ENCODE measurements around the gene CLDN20. TPM values are rescaled to one million over a fixed set of nuclear protein-coding genes. Genes with fewer than 3 reads are reported as not detected.
"Not testable (repeated sequence)": the region's sequence is repeated elsewhere in the genome, so short reads cannot be mapped to it uniquely, and the experiment has no call there.

CLDN20 gene
- total RNA-seq, 2 experiments from 2014 or later: not detected

- Mint-ChIP-seq H3K4me3 (no peak overlapping the region), H3K36me3 (ENCODE audit: low read depth) (peaks cover 23% of the 10 kb centered on the region), H3K27me3 (no peaks in the 10 kb centered on the region), H3K4me1 (peaks cover 8% of the 10 kb centered on the region), H3K9me3 (no peaks in the 10 kb centered on the region), H3K27ac (no peak overlapping the region)
- CTCF ChIA-PET: no interaction called here
- POLR2A ChIA-PET: no interaction called here
- no peak for DNase-seq
Measured at GRCh38 chr6:155265843-155266535, 2.2 kb downstream of the CLDN20 start.

- Mint-ChIP-seq H3K27ac (no peak overlapping the region), H3K36me3 (ENCODE audit: low read depth) (peaks cover 19% of the 10 kb centered on the region), H3K27me3 (no peaks in the 10 kb centered on the region), H3K4me3 (no peak overlapping the region), H3K9me3 (no peaks in the 10 kb centered on the region), H3K4me1 (peaks cover 5% of the 10 kb centered on the region)
- DNase-seq: no peak
- ChIA-PET POLR2A (no interaction called here), CTCF (interaction anchor here (0.7 to 1.5 kb wide), 4 partner anchors 10 to 616 kb away, joined by 3 to 5 read pairs (median 4); no protein-coding TSS in a partner anchor)
Measured at GRCh38 chr6:155267411-155267810, 3.6 kb downstream of the CLDN20 start.

DNA sequence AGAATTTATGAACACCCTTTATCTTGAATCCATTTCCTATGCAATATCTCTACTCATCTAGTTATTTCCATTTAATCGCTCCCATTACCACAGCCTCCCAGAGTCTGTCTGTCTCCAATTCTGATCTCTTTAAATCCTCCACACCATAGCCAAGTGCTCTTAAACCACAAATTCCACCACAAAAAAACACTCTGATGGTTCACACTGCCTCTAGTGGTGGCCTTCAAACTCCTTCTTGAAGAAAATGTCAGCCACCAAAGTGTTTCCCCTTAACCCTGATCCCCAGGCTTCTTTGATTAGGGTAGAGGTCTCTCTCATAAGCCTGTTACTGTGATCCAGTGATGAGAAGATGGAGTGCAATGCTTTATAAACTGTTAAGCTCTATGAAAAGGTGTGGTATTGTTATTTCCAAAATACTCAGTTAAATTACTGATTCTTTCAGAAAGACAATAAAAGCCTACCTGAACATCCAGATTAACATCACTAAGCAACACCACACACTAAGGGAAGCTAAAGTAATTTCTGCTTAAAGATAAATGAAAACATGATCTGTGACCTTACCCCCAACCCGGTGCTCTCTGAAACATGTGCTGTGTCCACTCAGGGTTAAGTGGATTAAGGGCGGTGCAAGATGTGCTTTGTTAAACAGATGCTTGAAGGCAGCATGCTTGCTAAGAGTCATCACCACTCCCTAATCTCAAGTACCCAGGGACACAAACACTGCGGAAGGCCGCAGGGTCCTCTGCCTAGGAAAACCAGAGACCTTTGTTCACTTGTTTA, 4.5 kb downstream of the CLDN20 start:
- DNase-seq, H3K4me3 Mint-ChIP-seq, H3K4me1 Mint-ChIP-seq, H3K27ac Mint-ChIP-seq, POLR2A ChIA-PET, H3K27me3 Mint-ChIP-seq, H3K9me3 Mint-ChIP-seq: not testable (repeated sequence)
- peaks cover 15% of the 10 kb centered on the region for H3K36me3 Mint-ChIP-seq (ENCODE audit: low read depth)
- CTCF ChIA-PET: interaction anchor here (0.6 to 1.5 kb wide), 4 partner anchors 14 to 91 kb away, joined by 3 to 5 read pairs (median 4); no protein-coding TSS in a partner anchor

DNA sequence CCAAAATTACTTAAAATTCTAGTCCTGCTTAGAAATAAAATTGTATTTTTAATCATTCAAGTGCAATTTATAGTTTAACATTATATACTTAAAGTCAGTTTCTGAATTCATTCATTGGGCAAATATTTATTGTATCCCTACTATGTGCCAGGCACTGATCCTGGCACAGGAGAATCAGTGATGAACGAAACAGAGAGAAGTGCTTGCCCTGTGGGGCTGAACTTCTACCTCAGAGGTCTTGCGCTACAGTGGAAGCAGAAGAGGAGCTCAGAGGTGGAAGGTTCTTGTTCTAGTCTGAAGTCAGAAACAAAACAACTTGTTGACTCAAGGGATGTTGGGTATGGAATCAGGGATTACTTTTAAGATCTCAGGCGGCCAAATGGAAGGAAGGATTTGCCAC, 6.0 kb downstream of the CLDN20 start:
- no peak overlapping the region for H3K27ac Mint-ChIP-seq
- no peaks in the 10 kb centered on the region for H3K27me3 Mint-ChIP-seq
- no peak for DNase-seq
- ChIA-PET POLR2A (no interaction called here), CTCF (interaction anchor here (0.6 to 1.6 kb wide), 4 partner anchors 11 to 1812 kb away, joined by 3 to 5 read pairs (median 4); no protein-coding TSS in a partner anchor)
- H3K4me1 Mint-ChIP-seq: peaks cover 8% of the 10 kb centered on the region
- H3K9me3 Mint-ChIP-seq: no peaks in the 10 kb centered on the region
- no peak overlapping the region for H3K4me3 Mint-ChIP-seq
- H3K36me3 Mint-ChIP-seq (ENCODE audit: low read depth): peaks cover 12% of the 10 kb centered on the region

DNA sequence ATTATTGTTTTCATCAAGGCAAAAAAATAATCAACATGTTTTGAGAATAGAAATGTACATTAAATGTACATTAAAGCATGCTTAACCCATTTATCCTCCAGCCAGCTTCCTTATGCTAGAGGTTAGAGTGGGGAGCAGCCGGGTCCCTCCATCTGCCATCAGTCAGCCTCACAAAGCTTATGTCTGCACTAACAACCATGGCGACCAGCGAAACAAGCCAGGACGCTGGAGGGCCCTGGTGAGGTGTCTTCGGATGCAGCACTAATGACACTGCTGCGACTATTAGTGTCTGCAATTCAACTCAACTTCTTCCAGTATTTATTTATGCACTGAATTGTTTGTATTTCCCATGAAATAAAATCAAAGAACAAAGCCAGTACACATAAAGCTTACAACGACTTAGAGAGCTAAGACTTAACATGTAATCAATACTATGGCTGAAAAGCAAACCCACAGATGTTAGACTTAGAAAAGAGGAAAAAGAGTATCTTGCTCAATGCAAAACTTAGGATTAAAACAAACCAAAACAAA, 6.8 kb downstream of the CLDN20 start:
- peaks cover 8% of the 10 kb centered on the region for H3K4me1 Mint-ChIP-seq
- H3K36me3 Mint-ChIP-seq (ENCODE audit: low read depth): peaks cover 17% of the 10 kb centered on the region
- no peak for DNase-seq
- ChIA-PET POLR2A (no interaction called here), CTCF (interaction anchor here (1.5 to 1.7 kb wide), 3 partner anchors 12 to 18 kb away, joined by 3 to 5 read pairs (median 3); no protein-coding TSS in a partner anchor)
- H3K9me3 Mint-ChIP-seq: no peaks in the 10 kb centered on the region
- no peak overlapping the region for H3K27ac Mint-ChIP-seq
- H3K4me3 Mint-ChIP-seq: no peak overlapping the region
- no peaks in the 10 kb centered on the region for H3K27me3 Mint-ChIP-seq

GRCh38 chr6:155271145-155271544, 7.3 kb downstream of the CLDN20 start:
- Mint-ChIP-seq H3K36me3 (ENCODE audit: low read depth) (peaks cover 21% of the 10 kb centered on the region), H3K27me3 (no peaks in the 10 kb centered on the region), H3K4me3 (no peak overlapping the region), H3K9me3 (no peaks in the 10 kb centered on the region), H3K4me1 (peaks cover 8% of the 10 kb centered on the region), H3K27ac (no peak overlapping the region)
- POLR2A ChIA-PET: no interaction called here
- CTCF ChIA-PET: interaction anchor here (1.5 to 1.7 kb wide), 2 partner anchors 13 to 17 kb away, joined by 3 to 5 read pairs; no protein-coding TSS in a partner anchor
- no peak for DNase-seq

DNA sequence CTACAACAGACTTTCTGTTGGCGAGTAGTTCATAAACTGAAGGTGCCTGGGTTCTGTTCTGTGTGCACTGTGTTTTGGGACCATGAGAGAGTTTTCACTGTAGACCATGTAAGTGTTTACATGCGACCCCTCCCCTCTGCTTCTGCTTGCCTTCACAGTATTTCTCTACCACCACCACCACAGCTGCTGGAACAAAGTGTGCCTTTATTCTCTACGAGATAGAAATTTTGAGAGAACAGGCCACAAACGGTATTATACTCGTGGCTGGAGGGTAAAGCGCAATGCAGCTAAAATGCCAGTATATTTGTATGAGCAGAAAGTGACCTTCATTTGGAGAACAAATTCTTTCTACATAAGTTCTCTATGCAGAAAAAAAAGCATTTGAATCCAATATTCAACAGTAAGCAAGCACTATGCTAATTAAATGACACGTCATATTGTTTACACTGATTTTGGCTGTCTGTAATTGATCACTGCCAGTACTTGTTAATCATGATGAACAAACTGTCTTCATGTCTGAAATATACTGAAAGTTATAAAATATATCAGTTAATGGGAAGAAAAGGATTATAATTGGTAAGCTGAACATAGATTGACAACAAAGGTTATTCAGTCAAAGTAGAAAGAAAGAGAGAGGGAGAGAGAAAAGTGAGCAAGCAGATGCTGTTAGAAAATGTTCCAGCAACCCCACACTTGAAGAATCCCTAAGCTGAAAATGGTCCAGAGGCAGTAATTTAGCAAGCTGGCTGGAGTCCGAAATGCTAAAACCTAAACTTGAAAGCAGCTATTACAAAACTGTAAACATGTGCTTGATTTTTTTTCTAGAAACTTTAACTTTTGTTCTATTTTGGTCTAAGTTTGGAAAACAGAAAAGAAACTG, 8.8 kb downstream of the CLDN20 start:
- H3K27me3 Mint-ChIP-seq: no peaks in the 10 kb centered on the region
- H3K4me3 Mint-ChIP-seq: no peak overlapping the region
- ChIA-PET POLR2A (no interaction called here), CTCF (interaction anchor here (1.3 to 1.4 kb wide), 2 partner anchors 24 to 94 kb away, joined by 3 read pairs; no protein-coding TSS in a partner anchor)
- no peaks in the 10 kb centered on the region for H3K9me3 Mint-ChIP-seq
- peaks cover 8% of the 10 kb centered on the region for H3K4me1 Mint-ChIP-seq
- no peak overlapping the region for H3K27ac Mint-ChIP-seq
- peaks cover 19% of the 10 kb centered on the region for H3K36me3 Mint-ChIP-seq (ENCODE audit: low read depth)
- no peak for DNase-seq

DNA sequence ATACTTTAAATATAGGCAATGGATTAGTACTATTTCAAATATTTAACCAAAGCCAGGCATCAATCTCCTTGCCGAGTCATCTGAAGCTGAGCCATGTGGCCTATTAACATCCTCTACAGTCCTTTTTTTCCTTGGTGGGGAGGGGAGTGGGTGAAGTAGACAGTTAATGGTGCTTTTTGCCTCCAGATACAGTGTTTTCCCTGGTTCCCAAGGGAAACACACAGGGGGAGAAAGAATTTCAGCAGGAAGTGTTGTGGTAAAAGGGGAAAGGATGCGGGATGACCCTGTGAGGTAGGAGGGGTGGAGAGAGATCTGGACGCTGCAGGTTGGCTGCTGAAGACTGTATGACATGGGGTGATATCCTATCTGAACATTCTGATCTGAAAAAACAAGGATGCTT, 9.6 kb downstream of the CLDN20 start:
- Mint-ChIP-seq H3K4me1 (peaks cover 4% of the 10 kb centered on the region), H3K27me3 (no peaks in the 10 kb centered on the region), H3K4me3 (no peak overlapping the region), H3K9me3 (no peaks in the 10 kb centered on the region), H3K27ac (no peak overlapping the region), H3K36me3 (ENCODE audit: low read depth) (peaks cover 19% of the 10 kb centered on the region)
- CTCF ChIA-PET: interaction anchor here (1.3 kb wide), 1 partner anchor 95 kb away, joined by 3 read pairs; no protein-coding TSS in a partner anchor
- POLR2A ChIA-PET: no interaction called here
- no peak for DNase-seq

DNA sequence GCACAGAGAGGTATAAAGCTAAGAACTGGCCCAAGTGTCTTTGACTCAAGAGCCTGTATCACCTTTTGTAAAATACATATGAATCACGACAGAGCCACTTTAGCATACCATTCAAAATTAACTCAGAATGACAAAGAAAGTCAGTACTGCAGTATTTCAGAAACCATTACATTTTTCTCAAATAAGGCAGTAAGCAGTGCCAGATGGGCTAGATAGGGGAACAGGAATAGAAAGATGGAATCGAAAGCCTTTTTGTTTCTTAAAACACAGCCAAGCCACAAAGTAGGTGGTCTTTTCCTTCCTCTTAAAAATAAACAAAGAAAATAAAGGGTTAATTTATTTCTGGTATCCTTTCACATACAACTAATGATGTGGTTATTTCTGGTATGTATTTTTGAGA, 10.3 kb downstream of the CLDN20 start:
- ChIA-PET POLR2A (no interaction called here), CTCF (no interaction called here)
- Mint-ChIP-seq H3K9me3 (no peaks in the 10 kb centered on the region), H3K4me1 (peaks cover 4% of the 10 kb centered on the region), H3K27ac (no peak overlapping the region), H3K4me3 (no peak overlapping the region), H3K27me3 (no peaks in the 10 kb centered on the region), H3K36me3 (ENCODE audit: low read depth) (peaks cover 20% of the 10 kb centered on the region)
- DNase-seq: no peak

- POLR2A ChIA-PET: no interaction called here
- no peak overlapping the region for H3K27ac Mint-ChIP-seq
- H3K36me3 Mint-ChIP-seq (ENCODE audit: low read depth): peaks cover 24% of the 10 kb centered on the region
- no peaks in the 10 kb centered on the region for H3K27me3 Mint-ChIP-seq
- H3K4me3 Mint-ChIP-seq: no peak overlapping the region
- peaks cover 4% of the 10 kb centered on the region for H3K4me1 Mint-ChIP-seq
- CTCF ChIA-PET: no interaction called here
- no peak for DNase-seq
- no peaks in the 10 kb centered on the region for H3K9me3 Mint-ChIP-seq
Measured at GRCh38 chr6:155274533-155274932, 10.7 kb downstream of the CLDN20 start.

GRCh38 chr6:155275808-155276480, 12.1 kb downstream of the CLDN20 start:
- Mint-ChIP-seq H3K27ac (no peak overlapping the region), H3K4me1 (peaks cover 4% of the 10 kb centered on the region), H3K4me3 (no peak overlapping the region), H3K27me3 (no peaks in the 10 kb centered on the region), H3K36me3 (ENCODE audit: low read depth) (peaks cover 28% of the 10 kb centered on the region), H3K9me3 (no peaks in the 10 kb centered on the region)
- POLR2A ChIA-PET: interaction anchor here (1.0 kb wide), 1 partner anchor 36 kb away, joined by 3 read pairs; no protein-coding TSS in a partner anchor
- CTCF ChIA-PET: interaction anchor here (0.8 kb wide), 1 partner anchor 99 kb away, joined by 3 read pairs; no protein-coding TSS in a partner anchor
- no peak for DNase-seq

DNA sequence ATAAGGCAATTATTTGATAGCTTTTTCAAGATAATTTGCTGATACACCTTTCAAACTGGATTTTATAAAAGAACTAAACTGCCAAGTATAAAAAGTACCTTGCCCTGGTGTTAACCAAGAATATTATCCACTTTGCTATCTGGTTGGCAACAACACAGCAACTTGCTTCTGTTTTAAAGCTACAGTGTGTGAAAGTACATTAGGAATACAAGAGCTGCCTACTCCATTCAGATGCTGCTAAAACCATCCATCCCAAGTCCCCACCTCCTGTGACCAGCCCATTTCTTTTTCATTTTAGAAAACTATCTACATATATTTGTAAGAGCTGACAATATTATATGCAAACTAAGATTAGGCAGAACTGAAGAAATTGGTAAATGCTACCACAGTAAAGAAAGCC, 12.8 kb downstream of the CLDN20 start:
- no peak overlapping the region for H3K27ac Mint-ChIP-seq
- no peak overlapping the region for H3K4me3 Mint-ChIP-seq
- H3K9me3 Mint-ChIP-seq: no peaks in the 10 kb centered on the region
- H3K36me3 Mint-ChIP-seq (ENCODE audit: low read depth): peaks cover 31% of the 10 kb centered on the region
- no peak for DNase-seq
- CTCF ChIA-PET: interaction anchor here (0.8 to 1.1 kb wide), 3 partner anchors 8 to 99 kb away, joined by 3 read pairs; no protein-coding TSS in a partner anchor
- peaks cover 4% of the 10 kb centered on the region for H3K4me1 Mint-ChIP-seq
- POLR2A ChIA-PET: interaction anchor here (1.0 kb wide), 1 partner anchor 35 kb away, joined by 3 read pairs; no protein-coding TSS in a partner anchor
- H3K27me3 Mint-ChIP-seq: no peaks in the 10 kb centered on the region

All from activated CD4-positive, alpha-beta memory T cell treated with anti-CD3 and anti-CD28 coated beads, Interleukin-2, amount 10 ng/mL, durations not matched to agents 7 days and 5 days (primary cell).